Right ventricle myocardium superior (tissue), 1 donor: Measurements from ENCODE around the gene CCDC134. TPM values are rescaled to one million over a fixed set of nuclear protein-coding genes. Genes with fewer than 3 reads are reported as not detected.
"Not testable (repeated sequence)": the region's sequence is repeated elsewhere in the genome, so short reads cannot be mapped to it uniquely, and the experiment has no call there.

Source experiments
- ATAC-seq: fragments of 200-7000 bp; cut with Tn5 transposase; one replicate; pipeline ENCODE4 v1.9.1; 2020; ENCODE audit warnings: mild to moderate bottlenecking; ENCODE audit not compliant: poor library complexity
- DNase-seq: peaks from one replicate; pipeline ENCODE4 v3.0.0-alpha.2; 2020
- intact Hi-C: fragments of 100-400 bp; cut with DNase I; formaldehyde crosslinking; loops from one replicate; pipeline ENCODE4 v1.11.2; 2022
- total RNA-seq: library from RNA; stranded (reverse); fragmentation: NEBNext Ultra II Directional; extraction: Animal tissue kit (Norgen Biotek cat#: 25700); gene quantifications from one replicate; pipeline ENCODE4 v1.2.1, GENCODE V29; 2021
- donor health status: DM: no; HTN: yes; CAD: no; lungs with severe emphysema.

CCDC134 gene
- total RNA-seq, 1 donor from 2014 or later, result 4.0 TPM

- DNase-seq, intact Hi-C loops, ATAC-seq: not testable (repeated sequence)
Measured at GRCh38 chr22:41835462-41835861, 35.0 kb downstream of the CCDC134 start.

- ATAC-seq, result no peak
- DNase-seq, result no peak
- intact Hi-C loops, result no loop called here
Measured at GRCh38 chr22:41836551-41836950, 36.1 kb downstream of the CCDC134 start.

GRCh38 chr22:41838842-41839618 is 38.6 kb downstream of the CCDC134 start:
- intact Hi-C loops, result no loop called here
- ATAC-seq, result no peak
- no peak for DNase-seq

- intact Hi-C loops, result no loop called here
- ATAC-seq (no peak), DNase-seq (no peak)
Measured at GRCh38 chr22:41840216-41840615, 39.7 kb downstream of the CCDC134 start.

GRCh38 chr22:41841085-41841712 is 40.7 kb downstream of the CCDC134 start:
- ATAC-seq, result peak; percentile 43

GRCh38 chr22:41842996-41843970 is 42.8 kb downstream of the CCDC134 start:
- intact Hi-C loops, result no loop called here
- ATAC-seq (no peak), DNase-seq (no peak)

More at GRCh38 chr22:41841085-41841712, 40.7 kb downstream of the CCDC134 start:
- DNase-seq, result no peak
- intact Hi-C loops, result no loop called here

- ATAC-seq (no peak), DNase-seq (no peak)
- intact Hi-C loops, result no loop called here
Measured at GRCh38 chr22:41844036-41844435, 43.6 kb downstream of the CCDC134 start.

- DNase-seq (no peak), ATAC-seq (no peak)
- intact Hi-C loops, result no loop called here
Measured at GRCh38 chr22:41844513-41844912, 44.0 kb downstream of the CCDC134 start.

GRCh38 chr22:41845380-41846267 is 45.1 kb downstream of the CCDC134 start:
- ATAC-seq (no peak), DNase-seq (no peak)
- intact Hi-C loops, result no loop called here

GRCh38 chr22:41846268-41846987 is 45.9 kb downstream of the CCDC134 start:
- ATAC-seq (no peak), DNase-seq (no peak)
- intact Hi-C loops, result no loop called here

GRCh38 chr22:41847300-41847699 is 46.8 kb downstream of the CCDC134 start:
- ATAC-seq (no peak), DNase-seq (no peak)
- intact Hi-C loops, result no loop called here

- intact Hi-C loops, result no loop called here
- DNase-seq (peak; percentile 64), ATAC-seq (peak; percentile 46)
Measured at GRCh38 chr22:41848468-41848867, 48.0 kb downstream of the CCDC134 start.

GRCh38 chr22:41856469-41856868 is 56.0 kb downstream of the CCDC134 start:
- DNase-seq (no peak), ATAC-seq (no peak)
- intact Hi-C loops, result no loop called here

- intact Hi-C loops, result no loop called here
- no peak for DNase-seq
- ATAC-seq, result peak; percentile 53
Measured at GRCh38 chr22:41857155-41857859, 56.8 kb downstream of the CCDC134 start.

- ATAC-seq (no peak), DNase-seq (no peak)
- intact Hi-C loops, result no loop called here
Measured at GRCh38 chr22:41857860-41858199, 57.4 kb downstream of the CCDC134 start.

- ATAC-seq (peak; percentile 15), DNase-seq (no peak)
- intact Hi-C loops, result no loop called here
Measured at GRCh38 chr22:41862160-41862529, 61.7 kb downstream of the CCDC134 start.
